Peyer's patch (tissue), 4 donors: ENCODE data around the gene VGLL1. TPM values are rescaled to one million over a fixed set of nuclear protein-coding genes. Genes with fewer than 3 reads are reported as not detected.

ENCODE experiments used
- DNase-seq, 3 donors: peaks; one replicate each; pipeline ENCODE4 v3.0.0-alpha.2; 2017 to 2019
- H3K27ac ChIP-seq, 4 donors: fragments of 200-600 bp; sonication (generic); one replicate each; pipeline ENCODE4 v1.5.1; 2016 to 2019
- H3K27me3 ChIP-seq, 2 donors: fragments of 200-600 bp; sonication (generic); one replicate each; pipeline ENCODE4 v1.5.1; 2019
- H3K36me3 ChIP-seq, 3 donors: fragments of 200-600 bp; sonication (generic); one replicate each; pipeline ENCODE4 v1.5.1; 2016 to 2019
- H3K4me1 ChIP-seq, 4 donors: fragments of 200-600 bp; sonication (generic); one replicate each; pipeline ENCODE4 v1.5.1; 2016 to 2019
- H3K4me3 ChIP-seq, 4 donors: fragments of 200-600 bp; sonication (generic); 1 replicate in 3 of 4; 2 replicates in 1 of 4; pipeline ENCODE4 v1.5.1; 2016 to 2019; ENCODE audit warnings: mild to moderate bottlenecking in 1 of 4
- H3K9me3 ChIP-seq, 4 donors: fragments of 200-600 bp; sonication (generic); one replicate each; pipeline ENCODE4 v1.5.1; 2016 to 2019; ENCODE audit warnings: mild to moderate bottlenecking in 1 of 4
- POLR2A ChIP-seq, 2 donors: fragments of 450-650 bp; IDR thresholded peaks; one replicate each; pipeline ENCODE4 v1.5.1; 2017; ENCODE audit warnings: antibody characterized with exemption in 2 of 2, mild to moderate bottlenecking in 2 of 2, moderate library complexity in 2 of 2
- small RNA-seq, 2 donors: library from RNA; depleted of rRNA; stranded (forward); fragments of <200 nt; gene quantifications; one replicate each; pipeline ENCODE3, GENCODE V24; 2016
- total RNA-seq, 4 donors: library from RNA; depleted of rRNA; stranded (reverse); fragments of >200 nt; gene quantifications; one replicate each; pipeline ENCODE4 v1.1.0, GENCODE V29; 2016
- TF ChIP-seq, protein P1 (sequence below), 6 experiments: fragments of 450-650 bp in 4 of 6; fragments of 200-600 bp in 2 of 6; sonication (generic) in 1 of 6; IDR thresholded peaks; one replicate each; pipeline ENCODE4 v1.5.1; 2017 to 2019; ENCODE audit warnings: antibody characterized with exemption in 6 of 6, mild to moderate bottlenecking in 3 of 6, moderate library complexity in 1 of 6

Gene VGLL1
- total RNA-seq, 4 donors from 2014 or later, result not detected

DNA sequence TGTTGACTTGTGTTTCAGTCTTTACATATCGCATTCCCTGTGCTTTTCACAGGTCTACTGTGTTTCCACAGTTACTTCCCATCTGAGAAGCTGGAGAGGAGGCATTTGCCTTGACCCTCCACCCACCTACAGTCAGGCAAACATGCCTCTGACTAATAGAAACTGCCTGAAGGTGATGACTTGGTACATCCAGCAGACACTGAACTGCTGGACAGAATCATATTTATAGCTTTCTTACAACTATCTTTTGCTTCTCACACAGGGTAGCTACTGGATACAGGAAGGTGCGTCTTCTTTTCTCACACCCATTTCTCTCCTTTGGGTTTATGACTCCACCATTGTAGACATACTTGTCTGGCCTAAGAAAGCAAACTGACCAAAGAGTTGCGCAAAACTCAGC, 58.0 kb downstream of the VGLL1 start:
- no peak for TF ChIP-seq POLR2A (IDR thresholded peaks at IDR 0.05)
- TF ChIP-seq, protein P1, sequence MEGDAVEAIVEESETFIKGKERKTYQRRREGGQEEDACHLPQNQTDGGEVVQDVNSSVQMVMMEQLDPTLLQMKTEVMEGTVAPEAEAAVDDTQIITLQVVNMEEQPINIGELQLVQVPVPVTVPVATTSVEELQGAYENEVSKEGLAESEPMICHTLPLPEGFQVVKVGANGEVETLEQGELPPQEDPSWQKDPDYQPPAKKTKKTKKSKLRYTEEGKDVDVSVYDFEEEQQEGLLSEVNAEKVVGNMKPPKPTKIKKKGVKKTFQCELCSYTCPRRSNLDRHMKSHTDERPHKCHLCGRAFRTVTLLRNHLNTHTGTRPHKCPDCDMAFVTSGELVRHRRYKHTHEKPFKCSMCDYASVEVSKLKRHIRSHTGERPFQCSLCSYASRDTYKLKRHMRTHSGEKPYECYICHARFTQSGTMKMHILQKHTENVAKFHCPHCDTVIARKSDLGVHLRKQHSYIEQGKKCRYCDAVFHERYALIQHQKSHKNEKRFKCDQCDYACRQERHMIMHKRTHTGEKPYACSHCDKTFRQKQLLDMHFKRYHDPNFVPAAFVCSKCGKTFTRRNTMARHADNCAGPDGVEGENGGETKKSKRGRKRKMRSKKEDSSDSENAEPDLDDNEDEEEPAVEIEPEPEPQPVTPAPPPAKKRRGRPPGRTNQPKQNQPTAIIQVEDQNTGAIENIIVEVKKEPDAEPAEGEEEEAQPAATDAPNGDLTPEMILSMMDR (IDR thresholded peaks at IDR 0.05), result no peak
- Histone ChIP-seq H3K4me1 (no peaks in the 10 kb centered on the region), H3K9me3 (no peaks in the 10 kb centered on the region), H3K27ac (no peak overlapping the region), H3K27me3 (no peaks in the 10 kb centered on the region), H3K4me3 (no peak overlapping the region), H3K36me3 (no peaks in the 10 kb centered on the region)
- DNase-seq, result no peak

DNA sequence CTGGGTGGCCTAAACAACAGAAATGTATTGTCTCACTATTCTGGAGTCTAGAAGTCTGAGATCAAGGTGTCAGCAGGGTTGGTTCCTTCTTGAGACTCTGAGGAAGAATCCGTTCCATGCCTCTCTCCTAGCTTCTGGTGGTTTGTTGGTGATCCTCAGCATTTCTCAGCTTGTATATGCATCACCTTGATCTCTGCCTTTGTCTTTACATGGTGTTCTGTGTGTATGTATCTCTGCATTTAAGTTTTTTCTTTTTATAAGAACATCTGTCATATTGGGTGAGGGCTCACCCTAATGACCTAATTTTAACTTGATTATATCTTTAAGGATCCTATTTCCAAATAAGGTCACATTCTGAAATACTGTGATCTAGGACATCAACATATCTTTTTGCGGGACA, 65.3 kb downstream of the VGLL1 start:
- Histone ChIP-seq H3K36me3 (no peaks in the 10 kb centered on the region), H3K4me3 (no peak overlapping the region), H3K27ac (no peak overlapping the region), H3K27me3 (no peaks in the 10 kb centered on the region), H3K4me1 (no peaks in the 10 kb centered on the region), H3K9me3 (no peaks in the 10 kb centered on the region)
- TF ChIP-seq, protein P1 (IDR thresholded peaks at IDR 0.05), result no peak
- TF ChIP-seq POLR2A (IDR thresholded peaks at IDR 0.05), result no peak
- no peak for DNase-seq

DNA sequence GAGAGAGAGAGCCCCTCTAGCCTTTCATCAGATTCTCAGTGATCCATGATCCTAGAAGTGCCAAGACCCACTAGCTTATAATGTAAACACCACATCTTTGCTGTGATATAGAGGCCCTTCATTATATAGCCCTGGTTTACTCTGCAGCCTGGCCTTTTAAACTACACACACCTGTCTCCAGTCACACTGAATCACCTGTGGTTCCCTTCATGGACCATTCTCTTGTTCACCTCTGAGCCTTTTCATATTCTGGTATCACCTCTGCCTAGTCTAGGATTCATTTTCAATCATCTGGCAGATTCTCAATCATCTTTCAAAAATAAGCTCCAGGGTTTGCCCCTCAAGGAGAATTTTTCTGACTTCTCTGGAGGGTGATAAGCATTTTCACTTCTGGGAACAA, 65.9 kb downstream of the VGLL1 start:
- DNase-seq, result no peak
- Histone ChIP-seq H3K27ac (no peak overlapping the region), H3K9me3 (no peaks in the 10 kb centered on the region), H3K4me1 (no peaks in the 10 kb centered on the region), H3K4me3 (no peak overlapping the region), H3K36me3 (no peaks in the 10 kb centered on the region), H3K27me3 (no peaks in the 10 kb centered on the region)
- TF ChIP-seq, protein P1 (IDR thresholded peaks at IDR 0.05), result no peak
- no peak for TF ChIP-seq POLR2A (IDR thresholded peaks at IDR 0.05)

DNA sequence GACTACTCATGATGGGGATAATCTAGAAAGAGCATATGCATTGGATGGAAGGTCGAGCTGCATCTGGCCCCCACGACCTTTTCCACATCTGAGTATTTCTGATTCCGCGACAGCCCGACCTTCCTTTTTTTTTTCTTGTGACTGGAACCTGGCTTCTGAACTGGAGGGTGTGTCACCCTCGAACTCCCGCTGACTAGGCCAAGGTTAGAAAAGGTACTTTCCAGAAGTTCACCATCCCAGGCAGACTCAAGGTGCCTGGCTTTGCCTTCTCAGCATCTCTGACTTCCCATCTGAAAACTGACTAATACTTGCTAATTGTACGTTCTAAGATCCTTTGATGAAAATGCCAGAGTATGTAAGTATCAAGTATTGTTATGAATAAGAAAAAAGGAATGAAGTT, 66.6 kb downstream of the VGLL1 start:
- H3K27me3 ChIP-seq, result no peaks in the 10 kb centered on the region
- no peaks in the 10 kb centered on the region for H3K9me3 ChIP-seq
- H3K36me3 ChIP-seq, result no peaks in the 10 kb centered on the region
- TF ChIP-seq POLR2A (IDR thresholded peaks at IDR 0.05), result no peak
- TF ChIP-seq, protein P1 (IDR thresholded peaks at IDR 0.05), result no peak
- H3K4me1 ChIP-seq, result no peaks in the 10 kb centered on the region
- DNase-seq, result no peak
- no peak overlapping the region for H3K4me3 ChIP-seq
- no peak overlapping the region for H3K27ac ChIP-seq

DNA sequence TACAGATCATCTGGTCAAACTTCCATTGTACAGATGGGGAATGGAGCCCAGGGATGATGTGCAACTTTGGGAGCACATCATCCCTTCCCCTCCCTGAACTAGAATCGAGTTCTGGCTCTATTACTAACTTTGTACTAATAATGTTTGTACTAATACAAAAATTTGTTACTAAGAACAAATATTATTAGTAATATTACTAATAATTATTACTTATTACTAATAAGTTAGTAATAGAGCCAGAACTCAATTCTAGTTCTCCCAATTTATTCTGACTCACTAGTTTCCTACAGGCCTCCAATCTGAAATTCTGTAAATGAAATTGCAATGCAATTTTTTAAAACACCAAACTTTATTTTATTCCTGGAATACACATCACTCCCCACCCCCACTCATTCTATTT, 68.0 kb downstream of the VGLL1 start:
- no peaks in the 10 kb centered on the region for H3K9me3 ChIP-seq
- no peak for TF ChIP-seq POLR2A (IDR thresholded peaks at IDR 0.05)
- TF ChIP-seq, protein P1 (IDR thresholded peaks at IDR 0.05), result no peak
- DNase-seq, result no peak
- H3K4me3 ChIP-seq, result no peak overlapping the region
- H3K36me3 ChIP-seq, result no peaks in the 10 kb centered on the region
- no peaks in the 10 kb centered on the region for H3K4me1 ChIP-seq
- H3K27ac ChIP-seq, result no peak overlapping the region
- no peaks in the 10 kb centered on the region for H3K27me3 ChIP-seq

Small RNAs within 50 kb of the gene (small RNA-seq; reads per million reads assigned to genes)
- gene MIR934 (0 reads per million in 2 donors), gene RF00019 (0 reads per million in 2 donors), gene RNU6-320P (0 reads per million in 2 donors)

Other genes with a start within 250 kb of the VGLL1 start
- 1 to 10 TPM in 3 of 4 donors, under 1 TPM in 1; 0.83 to 6.1 (median 3.6) TPM for gene ADGRG4, start 231.3 kb upstream of the VGLL1 start, total RNA-seq
- not detected for gene BRS3, start 44.3 kb upstream of the VGLL1 start, total RNA-seq
- gene HTATSF1, start 34.6 kb upstream of the VGLL1 start, total RNA-seq, result 10 to 100 TPM; 25.9 to 45.4 (median 27.9) TPM
- under 1 TPM in 1 of 4 donors, not detected in 3; 0.94 TPM for gene CD40LG, start 115.9 kb downstream of the VGLL1 start, total RNA-seq
- gene ARHGEF6, start 248.7 kb downstream of the VGLL1 start, total RNA-seq, result 10 to 100 TPM in 1 of 4 donors, 1 to 10 TPM in 3; 3.8 to 29.7 (median 6.6) TPM